Endothelial cell of umbilical vein (primary cell): ENCODE data around the gene DENND1A. TPM values are rescaled to one million over a fixed set of nuclear protein-coding genes. Genes with fewer than 3 reads are reported as not detected.

ENCODE experiments used
- BruUV-seq: library from RNA; stranded (reverse); fragments of 400-500 nt; replicated peaks from 2 replicates; lab custom pipeline; 2021; lab: Mats Ljungman, UMichigan
- CTCF ChIA-PET: fragments of 300-600, 350-600 bp; sonication (Branson Sonifier 250); formaldehyde crosslinking; loops from one replicate; lab custom pipeline; 2021; ENCODE audit warnings: antibody characterized with exemption, inconsistent platforms; lab: Charles Lee
- POLR2A ChIA-PET: fragments of 300-600, 350-600 bp; sonication (Branson Sonifier 250); formaldehyde crosslinking; loops from one replicate; lab custom pipeline; 2021; ENCODE audit warnings: antibody characterized with exemption, inconsistent platforms; lab: Charles Lee
- DNase-seq: peaks from one replicate; pipeline ENCODE4 v3.0.0-alpha.2; 2011; ENCODE audit warnings: low read depth, low spot score
- FAIRE-seq: peaks from 2 replicates; lab custom pipeline; 2011; peaks lifted over from hg19 to GRCh38; lab: Jason Lieb, UNC
- H2AFZ ChIP-seq: 2 replicates; pipeline ENCODE4 v1.6.0; 2012; ENCODE audit warnings: low read depth, low read length, control low read depth, inconsistent platforms
- H3K27ac ChIP-seq: 2 replicates; pipeline ENCODE4 v1.5.1; 2011; ENCODE audit warnings: low read depth, mild to moderate bottlenecking, control low read depth, low read length, moderate library complexity; ENCODE audit not compliant: insufficient read depth
- H3K27me3 ChIP-seq, 2 experiments: 2 replicates each; pipeline versions ENCODE4 v1.6.0 to v1.6.1; 2011; ENCODE audit warnings: low read length in 2 of 2, mixed read lengths in 1 of 2; ENCODE audit not compliant: control insufficient read depth in 2 of 2, insufficient read depth in 2 of 2
- H3K36me3 ChIP-seq, 2 experiments: 2 replicates in 1 of 2; 3 replicates in 1 of 2; pipeline ENCODE4 v1.5.1; 2011; ENCODE audit warnings: low read length in 2 of 2, mild to moderate bottlenecking in 1 of 2, moderate library complexity in 1 of 2; ENCODE audit not compliant: control insufficient read depth in 2 of 2, insufficient read depth in 2 of 2; ENCODE audit errors: extremely low read depth in 1 of 2
- H3K4me1 ChIP-seq: 3 replicates; pipeline ENCODE4 v1.5.1; 2011; ENCODE audit warnings: mild to moderate bottlenecking, low read length; ENCODE audit not compliant: control insufficient read depth, insufficient read depth; ENCODE audit errors: extremely low read depth
- H3K4me2 ChIP-seq: 2 replicates; pipeline ENCODE4 v1.6.1; 2011; ENCODE audit warnings: low read length, control low read depth, mixed read lengths; ENCODE audit not compliant: insufficient read depth
- H3K4me3 ChIP-seq, 3 experiments: fragments of 200-600 bp in 1 of 3; sonication (generic), shearing (Covaris generic) in 1 of 3; replicated peaks in 1 of 3; 2 replicates each; pipeline ENCODE4 v1.5.1; 2011 to 2016; ENCODE audit warnings: control low read depth in 3 of 3, low read length in 3 of 3, mild to moderate bottlenecking in 2 of 3, inconsistent platforms in 1 of 3, low read depth in 1 of 3, moderate library complexity in 1 of 3; ENCODE audit not compliant: insufficient read depth in 1 of 3
- H3K79me2 ChIP-seq: 2 replicates; pipeline ENCODE4 v1.6.0; 2012; ENCODE audit warnings: low read length, inconsistent platforms; ENCODE audit not compliant: control insufficient read depth, insufficient read depth
- H3K9ac ChIP-seq: replicated peaks from 2 replicates; pipeline ENCODE3; 2011; ENCODE audit warnings: low read length, control low read depth; ENCODE audit not compliant: insufficient read depth; ENCODE audit errors: extremely low read depth
- H3K9me1 ChIP-seq: replicated peaks from 3 replicates; pipeline ENCODE4 v1.6.0; 2011; ENCODE audit warnings: mild to moderate bottlenecking, low read length; ENCODE audit not compliant: control insufficient read depth, insufficient read depth; ENCODE audit errors: extremely low read depth
- H3K9me3 ChIP-seq: replicated peaks from 2 replicates; pipeline ENCODE4 v1.5.1; 2012; ENCODE audit warnings: low read length, inconsistent platforms; ENCODE audit not compliant: control insufficient read depth, insufficient read depth
- H4K20me1 ChIP-seq: replicated peaks from 2 replicates; pipeline ENCODE3; 2011; ENCODE audit warnings: mild to moderate bottlenecking, low read length; ENCODE audit not compliant: control insufficient read depth, insufficient read depth; ENCODE audit errors: extremely low read depth
- EZH2 ChIP-seq: IDR thresholded peaks from 2 replicates; pipeline ENCODE4 v1.6.1; 2012; ENCODE audit warnings: borderline replicate concordance, low read depth, mild to moderate bottlenecking, moderate library complexity, low read length, inconsistent platforms; ENCODE audit not compliant: severe bottlenecking
- FOS ChIP-seq: IDR thresholded peaks from 2 replicates; pipeline ENCODE4 v1.6.1; 2011; ENCODE audit warnings: mild to moderate bottlenecking, low read length, moderate library complexity, borderline replicate concordance; ENCODE audit not compliant: insufficient read depth
- GATA2 ChIP-seq: IDR thresholded peaks from 2 replicates; pipeline ENCODE4 v1.7.0; 2011; ENCODE audit warnings: low read depth, mild to moderate bottlenecking, moderate library complexity, mixed read lengths, low read length; ENCODE audit not compliant: insufficient read length, insufficient read depth
- JUN ChIP-seq: IDR thresholded peaks from 2 replicates; pipeline ENCODE4 v1.6.1; 2011; ENCODE audit warnings: borderline replicate concordance, low read depth; ENCODE audit not compliant: insufficient read length, insufficient read depth
- MYC ChIP-seq: IDR thresholded peaks from one replicate; pipeline ENCODE4 v1.6.1; 2011; ENCODE audit warnings: mild to moderate bottlenecking, low read depth, low read length
- POLR2A ChIP-seq: IDR thresholded peaks from 2 replicates; pipeline ENCODE4 v1.6.1; 2012; ENCODE audit warnings: low read depth, mild to moderate bottlenecking, control low read depth, low read length
- POLR2AphosphoS5 ChIP-seq: IDR thresholded peaks from 2 replicates; pipeline ENCODE4 v1.6.1; 2012; ENCODE audit warnings: low read depth, mild to moderate bottlenecking, control low read depth, low read length, moderate library complexity; ENCODE audit not compliant: insufficient read depth
- dilution Hi-C: fragments of 300-500 bp; cut with MboI; formaldehyde crosslinking; loops from one replicate; pipeline ENCODE4 v1.15.0; 2019; ENCODE audit warnings: low sequenced_read_pairs; ENCODE audit not compliant: extremely low pct_ligation_motif_present
- intact Hi-C: fragments of 100-400 bp; cut with micrococcal nuclease; formaldehyde crosslinking; loops from one replicate; pipeline ENCODE4 v1.10.0; 2022
- polyA plus RNA-seq, 4 experiments: library from polyadenylated mRNA; depleted of rRNA in 3 of 4; stranded (reverse) in 3 of 4; unstranded in 1 of 4; fragments of >200 nt; gene quantifications; 2 replicates each; pipeline versions ENCODE4 v1.2.1 to v1.2.3, GENCODE V29; 2011 to 2012; ENCODE audit warnings: missing spikeins in 1 of 4
- total RNA-seq: library from RNA; stranded (reverse); gene quantifications from 2 replicates; pipeline ENCODE4 v1.2.3, GENCODE V29; 2021
- TF ChIP-seq, protein P1 (sequence below), 2 donors: IDR thresholded peaks; 1 replicate in 1 of 2; 2 replicates in 1 of 2; pipeline ENCODE4 v1.5.1; 2011; ENCODE audit warnings: low read length in 2 of 2, mild to moderate bottlenecking in 2 of 2, moderate library complexity in 2 of 2, control low read depth in 1 of 2, inconsistent platforms in 1 of 2, low read depth in 1 of 2; ENCODE audit not compliant: insufficient read depth in 1 of 2; ENCODE audit errors: extremely low read depth in 1 of 2
- TF ChIP-seq, protein P2 (sequence below): IDR thresholded peaks from 2 replicates; pipeline ENCODE4 v1.6.1; 2011; ENCODE audit not compliant: insufficient read depth, insufficient read length

DENND1A gene
- total and polyA plus RNA-seq, 2 donors (not counting 3 experiments of a cell fraction or from before 2014, with no cell fraction given), result 18.5 to 24.5 TPM

DNA sequence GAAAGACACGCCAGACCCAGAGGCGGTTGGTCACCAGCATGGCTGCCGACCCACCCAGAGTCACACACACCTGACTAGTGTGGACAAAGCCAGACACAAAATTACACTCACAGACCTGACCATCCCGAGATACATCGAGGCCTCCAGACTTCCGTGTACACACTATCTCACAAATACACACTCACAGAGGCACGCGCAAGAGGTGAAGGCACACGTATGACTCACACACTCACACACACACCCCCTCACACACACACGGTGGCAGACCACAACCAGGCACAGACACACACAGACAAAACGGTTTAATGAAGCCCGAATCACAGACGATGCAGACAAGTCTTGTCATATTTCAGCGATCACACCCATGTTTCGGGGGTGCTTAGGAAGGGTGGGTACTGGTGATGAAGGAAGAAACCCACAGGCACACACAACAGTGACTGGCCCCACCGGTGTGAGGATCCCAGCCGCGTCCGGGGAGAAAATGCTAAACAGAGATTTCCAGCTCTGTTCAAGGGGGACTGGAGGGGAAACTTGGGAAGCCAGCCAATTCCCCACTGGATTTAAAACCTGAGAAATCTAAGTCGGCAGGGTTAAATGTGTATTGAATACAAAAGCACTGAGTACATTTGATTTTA is 522.6 kb downstream of the DENND1A start:
- dilution Hi-C loops, result no loop called here
- H3K9me1 ChIP-seq, result no peaks in the 10 kb centered on the region
- H3K9ac ChIP-seq, result no peak overlapping the region
- POLR2A ChIA-PET, result no interaction called here
- CTCF ChIA-PET, result interaction anchor here (2.6 kb wide), 1 partner anchor 633 kb away, joined by 9 read pairs; no protein-coding TSS in a partner anchor
- H3K4me1 ChIP-seq, result no peaks in the 10 kb centered on the region
- H3K4me3 ChIP-seq, result no peak overlapping the region
- no peaks in the 10 kb centered on the region for H3K79me2 ChIP-seq
- TF ChIP-seq GATA2 (no peak), MYC (no peak), POLR2A (no peak), POLR2AphosphoS5 (no peak), JUN (no peak), EZH2 (no peak), FOS (no peak)
- TF ChIP-seq, protein P1, sequence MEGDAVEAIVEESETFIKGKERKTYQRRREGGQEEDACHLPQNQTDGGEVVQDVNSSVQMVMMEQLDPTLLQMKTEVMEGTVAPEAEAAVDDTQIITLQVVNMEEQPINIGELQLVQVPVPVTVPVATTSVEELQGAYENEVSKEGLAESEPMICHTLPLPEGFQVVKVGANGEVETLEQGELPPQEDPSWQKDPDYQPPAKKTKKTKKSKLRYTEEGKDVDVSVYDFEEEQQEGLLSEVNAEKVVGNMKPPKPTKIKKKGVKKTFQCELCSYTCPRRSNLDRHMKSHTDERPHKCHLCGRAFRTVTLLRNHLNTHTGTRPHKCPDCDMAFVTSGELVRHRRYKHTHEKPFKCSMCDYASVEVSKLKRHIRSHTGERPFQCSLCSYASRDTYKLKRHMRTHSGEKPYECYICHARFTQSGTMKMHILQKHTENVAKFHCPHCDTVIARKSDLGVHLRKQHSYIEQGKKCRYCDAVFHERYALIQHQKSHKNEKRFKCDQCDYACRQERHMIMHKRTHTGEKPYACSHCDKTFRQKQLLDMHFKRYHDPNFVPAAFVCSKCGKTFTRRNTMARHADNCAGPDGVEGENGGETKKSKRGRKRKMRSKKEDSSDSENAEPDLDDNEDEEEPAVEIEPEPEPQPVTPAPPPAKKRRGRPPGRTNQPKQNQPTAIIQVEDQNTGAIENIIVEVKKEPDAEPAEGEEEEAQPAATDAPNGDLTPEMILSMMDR (IDR thresholded peaks at IDR 0.05; ENCODE audit: extremely low read depth in 1 of 2, insufficient read depth in 1 of 2, low read depth in 1 of 2, low read length in 2 of 2), result no peak
- TF ChIP-seq, protein P2, sequence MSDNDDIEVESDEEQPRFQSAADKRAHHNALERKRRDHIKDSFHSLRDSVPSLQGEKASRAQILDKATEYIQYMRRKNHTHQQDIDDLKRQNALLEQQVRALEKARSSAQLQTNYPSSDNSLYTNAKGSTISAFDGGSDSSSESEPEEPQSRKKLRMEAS, result no peak
- DNase-seq (no peak), FAIRE-seq (no peak)
- intact Hi-C loops, result loop anchor here (10.0 kb wide), 1 partner anchor 917 kb away; no protein-coding TSS in a partner anchor
- no peaks in the 10 kb centered on the region for H3K36me3 ChIP-seq
- BruUV-seq, result no TSS peak
- H4K20me1 ChIP-seq, result no peaks in the 10 kb centered on the region
- H3K4me2 ChIP-seq, result no peak overlapping the region
- H2AFZ ChIP-seq, result no peak overlapping the region
- H3K9me3 ChIP-seq, result no peaks in the 10 kb centered on the region
- H3K27ac ChIP-seq, result no peak overlapping the region
- H3K27me3 ChIP-seq, result no peaks in the 10 kb centered on the region
